Esophagus squamous epithelium (tissue), 5 donors: ENCODE measurements around the gene SERPINA6. TPM values are rescaled to one million over a fixed set of nuclear protein-coding genes. Genes with fewer than 3 reads are reported as not detected.

Experiments used
- DNase-seq: peaks from one replicate; lab custom pipeline; 2025; lab: John Stamatoyannopoulos, UW
- H3K27ac ChIP-seq, 4 donors: fragments of 200-600 bp; sonication (generic); one replicate each; pipeline ENCODE4 v1.5.1; 2016 to 2019; ENCODE audit warnings: mild to moderate bottlenecking in 1 of 4
- H3K27me3 ChIP-seq, 4 donors: fragments of 200-600 bp; sonication (generic); 1 replicate in 3 of 4; 2 replicates in 1 of 4; pipeline versions ENCODE4 v1.5.1 to v1.6.0; 2017 to 2021; ENCODE audit warnings: antibody characterized with exemption in 1 of 4
- H3K36me3 ChIP-seq, 3 donors: fragments of 200-600 bp; sonication (generic); one replicate each; pipeline ENCODE4 v1.5.1; 2016 to 2019
- H3K4me1 ChIP-seq, 3 donors: fragments of 200-600 bp; sonication (generic); one replicate each; pipeline ENCODE4 v1.5.1; 2017 to 2019
- H3K4me3 ChIP-seq, 4 donors: fragments of 200-600 bp; sonication (generic); 1 replicate in 3 of 4; 2 replicates in 1 of 4; pipeline ENCODE4 v1.5.1; 2016 to 2019; ENCODE audit warnings: mild to moderate bottlenecking in 2 of 4, moderate library complexity in 1 of 4
- H3K9me3 ChIP-seq, 3 donors: fragments of 200-600 bp; sonication (generic); one replicate each; pipeline ENCODE4 v1.5.1; 2016 to 2019
- CTCF ChIP-seq, 6 experiments: fragments of 450-650 bp in 4 of 6; fragments of 200-600 bp in 2 of 6; sonication (generic) in 2 of 6; IDR thresholded peaks; one replicate each; pipeline ENCODE4 v1.5.1; 2016 to 2019; ENCODE audit warnings: antibody characterized with exemption in 6 of 6, mild to moderate bottlenecking in 4 of 6, moderate library complexity in 4 of 6
- POLR2A ChIP-seq, 4 donors: fragments of 450-650 bp; IDR thresholded peaks; one replicate each; pipeline ENCODE4 v1.6.1; 2017; ENCODE audit warnings: antibody characterized with exemption in 4 of 4, mild to moderate bottlenecking in 4 of 4, moderate library complexity in 3 of 4
- WGBS, 2 donors: methylation state at CpG; one replicate each; pipeline ENCODE4 v1.1.5; 2018; 5-methylcytosine and 5-hydroxymethylcytosine counted together
- intact Hi-C: fragments of 100-400 bp; cut with DNase I; formaldehyde crosslinking; loops from one replicate; pipeline ENCODE4 v1.15.0; 2022
- total RNA-seq, 4 donors: library from RNA; depleted of rRNA; stranded (reverse); fragments of >200 nt; gene quantifications; one replicate each; pipeline ENCODE4 v1.1.0, GENCODE V29; 2016
- donor health status: DM: yes; HTN: yes; CAD: no.

The SERPINA6 gene
- total RNA-seq, 4 donors from 2014 or later, result not detected

- no peaks in the 10 kb centered on the region for H3K9me3 ChIP-seq
- no peak for DNase-seq
- peaks cover 0 to 21% (median 3%) of the 10 kb centered on the region in 3 donors for H3K4me1 ChIP-seq
- no peaks in the 10 kb centered on the region for H3K36me3 ChIP-seq
- intact Hi-C loops, result no loop called here
- H3K27ac ChIP-seq, result no peak overlapping the region
- 78 to 84% methylated on average over 13 to 14 of the region's 15 CpGs for WGBS, 2 donors
- no peak overlapping the region for H3K4me3 ChIP-seq
- peaks cover 0 to 82% (median 0%) of the 10 kb centered on the region in 4 donors for H3K27me3 ChIP-seq
- TF ChIP-seq POLR2A (IDR thresholded peaks at IDR 0.05) (no peak), CTCF (IDR thresholded peaks at IDR 0.05) (no peak)
Measured at GRCh38 chr14:94291906-94292525, 31.1 kb downstream of the SERPINA6 start.

GRCh38 chr14:94291159-94291905 lies 31.8 kb downstream of the SERPINA6 start:
- 85 to 88% methylated on average over 5 to 7 of the region's 13 CpGs for WGBS, 2 donors
- intact Hi-C loops, result no loop called here
- no peak overlapping the region for H3K4me3 ChIP-seq
- H3K27me3 ChIP-seq, result peaks cover 0 to 85% (median 0%) of the 10 kb centered on the region in 4 donors
- H3K4me1 ChIP-seq, result peaks cover 0 to 21% (median 3%) of the 10 kb centered on the region in 3 donors
- no peaks in the 10 kb centered on the region for H3K9me3 ChIP-seq
- H3K27ac ChIP-seq, result no peak overlapping the region
- no peak for DNase-seq
- H3K36me3 ChIP-seq, result no peaks in the 10 kb centered on the region
- TF ChIP-seq CTCF (IDR thresholded peaks at IDR 0.05) (no peak), POLR2A (IDR thresholded peaks at IDR 0.05) (no peak)

GRCh38 chr14:94290197-94290596 lies 32.9 kb downstream of the SERPINA6 start:
- H3K27me3 ChIP-seq, result peaks cover 0 to 77% (median 0%) of the 10 kb centered on the region in 4 donors
- H3K36me3 ChIP-seq, result no peaks in the 10 kb centered on the region
- no peak overlapping the region for H3K4me3 ChIP-seq
- intact Hi-C loops, result no loop called here
- DNase-seq, result no peak
- no peak for TF ChIP-seq POLR2A (IDR thresholded peaks at IDR 0.05)
- TF ChIP-seq CTCF (IDR thresholded peaks at IDR 0.05), result no peak
- 40% methylated on average over 1 of the region's 8 CpGs; no CpG with 5 or more reads in 1 of the 2 donors for WGBS, 2 donors
- H3K4me1 ChIP-seq, result peaks cover 0 to 21% (median 3%) of the 10 kb centered on the region in 3 donors
- H3K9me3 ChIP-seq, result no peaks in the 10 kb centered on the region
- no peak overlapping the region for H3K27ac ChIP-seq

GRCh38 chr14:94288610-94289465 lies 34.3 kb downstream of the SERPINA6 start:
- Histone ChIP-seq H3K27me3 (peaks cover 0 to 71% (median 1%) of the 10 kb centered on the region in 4 donors), H3K36me3 (no peaks in the 10 kb centered on the region), H3K4me1 (peaks cover 0 to 21% (median 3%) of the 10 kb centered on the region in 3 donors), H3K9me3 (no peaks in the 10 kb centered on the region), H3K27ac (no peak overlapping the region), H3K4me3 (no peak overlapping the region)
- TF ChIP-seq CTCF (IDR thresholded peaks at IDR 0.05) (no peak), POLR2A (IDR thresholded peaks at IDR 0.05) (no peak)
- DNase-seq, result no peak
- intact Hi-C loops, result no loop called here
- WGBS, 2 donors, result 54 to 71% methylated on average over 10 of the region's 14 CpGs
